ENCODE data around the gene ASPN. TPM values are rescaled to one million over a fixed set of nuclear protein-coding genes. Genes with fewer than 3 reads are reported as not detected.

Gene ASPN
- total RNA-seq, 1 donor from 2014 or later = 5.9 TPM

Small RNA genes within 50 kb of the gene (small RNA-seq; reads per million reads assigned to genes)
- gene MIR4670 (ENCODE audit: low replicate concordance) = not detected

Other genes with a start within 250 kb of the ASPN start
- gene IARS1, start 188.8 kb downstream of the ASPN start, total RNA-seq = 120 TPM
- gene NOL8, start 157.2 kb downstream of the ASPN start, total RNA-seq = 20.2 TPM
- gene CENPP, start 156.6 kb downstream of the ASPN start, total RNA-seq = 4.7 TPM
- gene OGN, start 77.9 kb downstream of the ASPN start, total RNA-seq = 22.9 TPM
- 3.7 TPM for gene OMD, start 58.0 kb downstream of the ASPN start, total RNA-seq
- gene ECM2, start 53.5 kb upstream of the ASPN start, total RNA-seq = 5.2 TPM
- 9.3 TPM for gene IPPK, start 187.6 kb upstream of the ASPN start, total RNA-seq